H1 (cell line): Measurements from ENCODE around the gene GLIS2. TPM values are rescaled to one million over a fixed set of nuclear protein-coding genes. Genes with fewer than 3 reads are reported as not detected.
A peak's percentile ranks its signal among the peaks of the same experiment; 100 is the strongest.

Experiments
- CTCF ChIA-PET: fragments of 300-600 bp; sonication (Branson Sonifier 250); formaldehyde crosslinking; loops from one replicate; lab custom pipeline; 2021; ENCODE audit not compliant: partially characterized antibody; lab: Charles Lee
- POLR2A ChIA-PET: fragments of 300-600 bp; sonication (Branson Sonifier 250); formaldehyde crosslinking; loops from one replicate; lab custom pipeline; 2021; ENCODE audit warnings: inconsistent platforms; ENCODE audit not compliant: partially characterized antibody; lab: Charles Lee
- DNase-seq, 2 experiments: peaks; one replicate each; pipeline versions ENCODE4 v3.0.0 to v3.0.0-alpha.2; 2010 to 2022; ENCODE audit warnings: low spot score in 2 of 2, low read depth in 1 of 2, mixed read lengths in 1 of 2
- FAIRE-seq: peaks from 2 replicates; lab custom pipeline; 2011; peaks lifted over from hg19 to GRCh38; lab: Jason Lieb, UNC
- H2AFZ ChIP-seq: 2 replicates; pipeline ENCODE4 v1.8.1; 2012; ENCODE audit warnings: low read length, inconsistent platforms
- H2AK5ac ChIP-seq: 2 replicates; pipeline ENCODE4 v1.6.1; 2013; ENCODE audit warnings: low read depth, low read length
- H2BK120ac ChIP-seq: replicated peaks from 2 replicates; pipeline ENCODE3; 2013; ENCODE audit warnings: low read depth, low read length, inconsistent platforms
- H2BK12ac ChIP-seq: 2 replicates; pipeline ENCODE4 v1.6.1; 2013; ENCODE audit warnings: low read depth, low read length
- H2BK15ac ChIP-seq: 2 replicates; pipeline ENCODE4 v1.6.1; 2013; ENCODE audit warnings: low read length
- H2BK20ac ChIP-seq: 2 replicates; pipeline ENCODE4 v1.6.1; 2013; ENCODE audit warnings: low read length
- H2BK5ac ChIP-seq: 2 replicates; pipeline ENCODE4 v1.6.1; 2013; ENCODE audit warnings: low read depth, low read length
- H3K14ac ChIP-seq: 2 replicates; pipeline ENCODE4 v1.6.1; 2013; ENCODE audit warnings: inconsistent platforms; ENCODE audit not compliant: insufficient read length
- H3K18ac ChIP-seq: 2 replicates; pipeline ENCODE4 v1.6.1; 2013; ENCODE audit warnings: low read length; ENCODE audit errors: extremely low read depth
- H3K23ac ChIP-seq: 2 replicates; pipeline ENCODE4 v1.6.1; 2013; ENCODE audit warnings: inconsistent platforms; ENCODE audit not compliant: insufficient read length
- H3K23me2 ChIP-seq: 2 replicates; pipeline ENCODE4 v1.6.1; 2013; ENCODE audit warnings: low read depth, low read length
- H3K27ac ChIP-seq: 2 replicates; pipeline ENCODE4 v1.6.1; 2011; ENCODE audit warnings: low read depth, low read length, inconsistent platforms
- H3K27me3 ChIP-seq, 4 experiments: replicated peaks in 1 of 4; 1 replicate in 1 of 4; 2 replicates in 3 of 4; pipeline versions ENCODE4 v1.6.1 to v1.8.1; 2011 to 2013; ENCODE audit warnings: low read length in 3 of 4, mild to moderate bottlenecking in 3 of 4, inconsistent platforms in 2 of 4, mixed read lengths in 2 of 4, moderate library complexity in 1 of 4; ENCODE audit not compliant: control insufficient read depth in 3 of 4, insufficient read depth in 3 of 4; ENCODE audit errors: extremely low read depth in 1 of 4
- H3K36me3 ChIP-seq, 4 experiments: 2 replicates each; pipeline versions ENCODE4 v1.6.1 to v1.8.1; 2011 to 2013; ENCODE audit warnings: mild to moderate bottlenecking in 4 of 4, low read length in 3 of 4, moderate library complexity in 2 of 4, control low read depth in 1 of 4, inconsistent platforms in 1 of 4; ENCODE audit not compliant: insufficient read depth in 4 of 4, control insufficient read depth in 2 of 4
- H3K4ac ChIP-seq: replicated peaks from 2 replicates; pipeline ENCODE3; 2013; ENCODE audit warnings: low read length, low read depth, mixed read lengths, inconsistent platforms; ENCODE audit not compliant: insufficient read length
- H3K4me1 ChIP-seq, 4 experiments: replicated peaks in 1 of 4; 1 replicate in 1 of 4; 2 replicates in 3 of 4; pipeline versions ENCODE4 v1.6.1 to v1.8.1; 2011 to 2013; ENCODE audit warnings: low read length in 3 of 4, inconsistent platforms in 2 of 4, mixed read lengths in 1 of 4; ENCODE audit not compliant: insufficient read depth in 4 of 4, control insufficient read depth in 3 of 4
- H3K4me2 ChIP-seq, 2 experiments: 2 replicates each; pipeline versions ENCODE4 v1.6.1 to v1.8.1; 2011 to 2013; ENCODE audit warnings: low read depth in 2 of 2, low read length in 2 of 2, control low read depth in 1 of 2, inconsistent platforms in 1 of 2, mild to moderate bottlenecking in 1 of 2; ENCODE audit not compliant: insufficient read depth in 1 of 2
- H3K4me3 ChIP-seq, 4 experiments: fragments of 200-600, 300-600 bp in 1 of 4; sonication (generic), shearing (Covaris generic), sonication (Bioruptor Twin) in 1 of 4; 2 replicates each; pipeline versions ENCODE4 v1.5.1 to v1.8.1; 2011 to 2016; ENCODE audit warnings: low read length in 4 of 4, low read depth in 3 of 4, control low read depth in 2 of 4, inconsistent platforms in 2 of 4, mild to moderate bottlenecking in 2 of 4, mixed read lengths in 1 of 4, moderate library complexity in 1 of 4; ENCODE audit not compliant: insufficient read depth in 2 of 4; ENCODE audit errors: extremely low read depth in 1 of 4
- H3K56ac ChIP-seq: replicated peaks from 2 replicates; pipeline ENCODE3; 2013; ENCODE audit warnings: low read depth, mild to moderate bottlenecking, mixed read lengths, low read length, inconsistent platforms; ENCODE audit not compliant: insufficient read length
- H3K79me1 ChIP-seq: 2 replicates; pipeline ENCODE4 v1.6.1; 2013; ENCODE audit warnings: low read depth, low read length, control low read depth
- H3K79me2 ChIP-seq, 2 experiments: 2 replicates each; pipeline versions ENCODE4 v1.6.1 to v1.8.1; 2012 to 2013; ENCODE audit warnings: low read length in 2 of 2, mild to moderate bottlenecking in 2 of 2, inconsistent platforms in 1 of 2; ENCODE audit not compliant: insufficient read depth in 2 of 2, control insufficient read depth in 1 of 2
- H3K9ac ChIP-seq, 4 experiments: replicated peaks in 1 of 4; 1 replicate in 1 of 4; 2 replicates in 3 of 4; pipeline versions ENCODE4 v1.6.1 to v1.8.1; 2011 to 2013; ENCODE audit warnings: low read depth in 3 of 4, low read length in 3 of 4, control low read depth in 2 of 4, mild to moderate bottlenecking in 2 of 4, moderate library complexity in 2 of 4, inconsistent platforms in 1 of 4; ENCODE audit errors: extremely low read depth in 1 of 4
- H3K9me3 ChIP-seq, 2 experiments: 2 replicates each; pipeline versions ENCODE4 v1.6.1 to v1.8.1; 2012 to 2013; ENCODE audit warnings: mild to moderate bottlenecking in 2 of 2, moderate library complexity in 2 of 2, control low read depth in 1 of 2, inconsistent platforms in 1 of 2, low read depth in 1 of 2, low read length in 1 of 2, mixed read lengths in 1 of 2; ENCODE audit not compliant: insufficient read depth in 2 of 2
- H4K20me1 ChIP-seq, 2 experiments: replicated peaks in 1 of 2; 2 replicates each; pipeline versions ENCODE3 to v1.8.1; 2011 to 2013; ENCODE audit warnings: inconsistent platforms in 2 of 2, low read length in 2 of 2, mild to moderate bottlenecking in 1 of 2; ENCODE audit not compliant: insufficient read depth in 2 of 2, control insufficient read depth in 1 of 2
- H4K5ac ChIP-seq: 2 replicates; pipeline ENCODE4 v1.6.1; 2013; ENCODE audit warnings: low read length, low read depth, mixed read lengths, inconsistent platforms; ENCODE audit not compliant: insufficient read length
- H4K8ac ChIP-seq: 2 replicates; pipeline ENCODE4 v1.8.0; 2013; ENCODE audit warnings: mild to moderate bottlenecking, moderate library complexity, low read length, inconsistent platforms; ENCODE audit not compliant: insufficient read depth; ENCODE audit errors: extremely low read depth
- H4K91ac ChIP-seq: replicated peaks from 2 replicates; pipeline ENCODE3; 2013; ENCODE audit warnings: low read length, mixed read lengths, inconsistent platforms; ENCODE audit not compliant: insufficient read length
- CREB1 ChIP-seq: IDR thresholded peaks from 2 replicates; pipeline ENCODE4 v1.6.1; 2012; ENCODE audit warnings: inconsistent platforms
- EP300 ChIP-seq, 2 experiments: IDR thresholded peaks; 1 replicate in 1 of 2; 2 replicates in 1 of 2; pipeline ENCODE4 v1.6.1; 2011 to 2012; ENCODE audit warnings: low read depth in 2 of 2, low read length in 2 of 2, mild to moderate bottlenecking in 2 of 2, borderline replicate concordance in 1 of 2, inconsistent platforms in 1 of 2, moderate library complexity in 1 of 2
- EZH2 ChIP-seq: fragments of 200-600 bp; sonication (generic); IDR thresholded peaks from 2 replicates; pipeline ENCODE4 v1.7.1; 2012; ENCODE audit warnings: low read depth, mild to moderate bottlenecking, moderate library complexity, low read length, inconsistent platforms; ENCODE audit not compliant: severe bottlenecking
- FOSL1 ChIP-seq: IDR thresholded peaks from 2 replicates; pipeline ENCODE4 v1.6.1; 2011; ENCODE audit warnings: mild to moderate bottlenecking, low read depth, low read length, moderate library complexity; ENCODE audit not compliant: insufficient read depth
- KDM4A ChIP-seq: IDR thresholded peaks from one replicate; pipeline ENCODE4 v1.7.1; 2012; ENCODE audit warnings: low read depth, mild to moderate bottlenecking, moderate library complexity, low read length, inconsistent platforms; ENCODE audit not compliant: severe bottlenecking
- KDM5A ChIP-seq: fragments of 200-600 bp; IDR thresholded peaks from 2 replicates; pipeline ENCODE4 v1.7.1; 2012; ENCODE audit warnings: mild to moderate bottlenecking, low read length, inconsistent platforms, mixed read lengths
- PHF8 ChIP-seq: fragments of 200-600 bp; sonication (generic); conservative IDR thresholded peaks from 2 replicates; pipeline ENCODE4 v1.7.1; 2012; ENCODE audit warnings: low read depth, mild to moderate bottlenecking, inconsistent platforms, low read length, moderate library complexity
- POLR2A ChIP-seq, 2 experiments: IDR thresholded peaks; 1 replicate in 1 of 2; 2 replicates in 1 of 2; pipeline ENCODE4 v1.6.1; 2011; ENCODE audit warnings: low read depth in 2 of 2, low read length in 2 of 2, mild to moderate bottlenecking in 2 of 2; ENCODE audit errors: control extremely low read depth in 1 of 2
- TCF12 ChIP-seq: IDR thresholded peaks from 2 replicates; pipeline ENCODE4 v1.6.1; 2011; ENCODE audit warnings: low read depth, mild to moderate bottlenecking, low read length
- TEAD4 ChIP-seq: IDR thresholded peaks from 2 replicates; pipeline ENCODE4 v1.6.1; 2012; ENCODE audit warnings: low read depth, low read length, inconsistent platforms, mixed read lengths
- WGBS, 2 experiments: shearing (Covaris generic) in 1 of 2; methylation state at CpG; one replicate each; pipeline versions ENCODE4 v1.1.6 to v1.1.7; 2013 to 2015; ENCODE audit warnings: low lambda C conversion rate in 2 of 2, mixed read lengths in 2 of 2, inconsistent platforms in 1 of 2, low coverage in 1 of 2, missing lambda C conversion rate in 1 of 2; ENCODE audit not compliant: insufficient replicate concordance in 2 of 2, insufficient coverage in 1 of 2, insufficient read length in 1 of 2; ENCODE audit errors: extremely low coverage in 1 of 2, missing lambda C conversion rate in 1 of 2; 5-methylcytosine and 5-hydroxymethylcytosine counted together
- polyA plus RNA-seq, 7 experiments: library from polyadenylated mRNA; depleted of rRNA in 3 of 7; stranded (reverse) in 5 of 7; unstranded in 2 of 7; fragments of >200 nt in 5 of 7; fragments of 200-250 nt in 2 of 7; gene quantifications; 1 replicate in 5 of 7; 2 replicates in 1 of 7; 4 replicates in 1 of 7; pipeline versions ENCODE4 v1.2.1 to v1.2.3, GENCODE V29; 2011 to 2013; ENCODE audit warnings: missing spikeins in 2 of 7, mixed read lengths in 2 of 7
- total RNA-seq: library from RNA; stranded (reverse); fragmentation: NEBNext Ultra II Directional; extraction: Animal tissue kit (Norgen Biotek cat#: 25700); gene quantifications from 2 replicates; pipeline ENCODE4 v1.2.1, GENCODE V29; 2021

GLIS2 gene
- total and polyA plus RNA-seq, 2 of the 8 experiments (the other 6 are each of a cell fraction or from before 2014, with no cell fraction given) = 4.3 to 17.4 TPM

DNA sequence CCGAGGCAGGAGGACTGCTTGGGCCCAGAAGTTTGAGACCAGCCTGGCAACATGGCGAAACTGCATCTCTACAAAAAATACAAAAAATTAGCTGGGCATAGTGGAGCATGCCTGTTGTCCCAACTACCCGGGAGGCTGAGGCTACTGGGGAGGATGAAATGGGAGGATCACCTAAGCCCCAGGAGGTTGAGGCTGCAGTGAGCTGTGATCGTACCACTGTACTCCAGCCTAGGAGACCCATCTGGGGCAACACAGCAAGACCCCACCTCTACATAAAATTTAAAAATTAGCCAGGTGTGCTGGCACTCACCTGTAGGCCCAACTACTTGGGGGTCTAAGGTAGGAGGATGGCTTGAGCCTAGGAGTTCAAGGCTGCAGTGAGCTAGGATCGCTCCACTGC is 33.5 kb downstream of the GLIS2 start:
- H2BK15ac ChIP-seq = no peak overlapping the region
- H4K5ac ChIP-seq = no peak overlapping the region
- H3K9ac ChIP-seq = no peak overlapping the region
- POLR2A ChIA-PET = interaction anchor here (0.7 to 9.8 kb wide), 11 partner anchors 14 to 80 kb away, joined by 3 to 154 read pairs (median 6); no protein-coding TSS in a partner anchor
- H3K27ac ChIP-seq = no peak overlapping the region; the same call in 1 of the 2 replicates
- DNase-seq (no peak), FAIRE-seq (no peak)
- H3K27me3 ChIP-seq = peaks cover 0 to 2% (median 0%) of the 10 kb centered on the region in 4 experiments; a peak in 1 of 7 replicates
- no peak overlapping the region for H3K56ac ChIP-seq
- H2BK12ac ChIP-seq = no peak overlapping the region
- peaks cover 13% of the 10 kb centered on the region; the same call in 1 of the 2 replicates for H3K79me1 ChIP-seq
- H3K4me3 ChIP-seq = no peak overlapping the region
- H3K4me1 ChIP-seq = peaks cover 0 to 4% (median 0%) of the 10 kb centered on the region in 4 experiments; a peak in 1 of 7 replicates
- no peaks in the 10 kb centered on the region; the same call in 1 of the 2 replicates for H3K23me2 ChIP-seq
- no peak overlapping the region for H2BK20ac ChIP-seq
- peak overlapping the region in 1 of 2 experiments; percentile 62; a peak in 1 of 4 replicates for H3K4me2 ChIP-seq
- H4K91ac ChIP-seq = no peak overlapping the region
- peaks cover 18 to 58% of the 10 kb centered on the region in 2 experiments for H3K79me2 ChIP-seq
- peaks cover 0 to 17% of the 10 kb centered on the region in 2 experiments for H4K20me1 ChIP-seq
- CTCF ChIA-PET = interaction anchor here (1.0 to 12.6 kb wide), 13 partner anchors 10 to 122 kb away, joined by 3 to 159 read pairs (median 6); no protein-coding TSS in a partner anchor
- peak overlapping the region; percentile 38; the same call in 1 of the 2 replicates for H4K8ac ChIP-seq
- H3K9me3 ChIP-seq = peaks cover 5 to 6% of the 10 kb centered on the region in 2 experiments; a peak in 1 of 4 replicates
- no peak overlapping the region for H3K4ac ChIP-seq
- 92% methylated on average over 5 of the region's 5 CpGs; no CpG with 5 or more reads in 1 of the 2 experiments for WGBS, 2 experiments
- TF ChIP-seq KDM4A (no peak), KDM5A (no peak), PHF8 (no peak), TCF12 (no peak), EP300 (IDR thresholded peaks at IDR 0.05; ENCODE audit: borderline replicate concordance in 1 of 2, low read depth in 2 of 2, low read length in 2 of 2) (no peak), CREB1 (no peak), FOSL1 (no peak), EZH2 (no peak), TEAD4 (no peak), POLR2A (IDR thresholded peaks at IDR 0.05; ENCODE audit: control extremely low read depth in 1 of 2, low read depth in 2 of 2, low read length in 2 of 2) (no peak)
- no peak overlapping the region for H2AFZ ChIP-seq
- no peak overlapping the region for H3K18ac ChIP-seq
- H3K36me3 ChIP-seq = peaks cover 0 to 15% (median under 1%) of the 10 kb centered on the region in 4 experiments; a peak in 4 of 8 replicates
- no peak overlapping the region for H2AK5ac ChIP-seq
- no peak overlapping the region for H2BK120ac ChIP-seq
- H2BK5ac ChIP-seq = no peak overlapping the region
- H3K23ac ChIP-seq = no peak overlapping the region
- no peak overlapping the region for H3K14ac ChIP-seq
